Vagina (tissue), 2 donors: ENCODE measurements around the gene ABHD8.
"Not testable (repeated sequence)": the region's sequence is repeated elsewhere in the genome, so short reads cannot be mapped to it uniquely, and the experiment has no call there.

Source experiments
- POLR2A ChIP-seq, 2 donors: fragments of 450-650 bp; IDR thresholded peaks; one replicate each; pipeline ENCODE4 v1.6.1; 2017; ENCODE audit warnings: antibody characterized with exemption in 2 of 2, mild to moderate bottlenecking in 2 of 2, moderate library complexity in 2 of 2
- POLR2AphosphoS5 ChIP-seq, 2 donors: sonication (generic); formaldehyde crosslinking; IDR thresholded peaks; one replicate each; pipeline ENCODE4 v1.9.0; 2017; ENCODE audit warnings: antibody characterized with exemption in 2 of 2, mild to moderate bottlenecking in 2 of 2, low read depth in 1 of 2; ENCODE audit not compliant: insufficient read depth in 1 of 2
- TF ChIP-seq, protein P1 (sequence below), 3 experiments: fragments of 450-650 bp in 2 of 3; fragments of 200-600 bp in 1 of 3; sonication (generic) in 1 of 3; IDR thresholded peaks; one replicate each; pipeline ENCODE4 v1.5.1; 2017 to 2019; ENCODE audit warnings: antibody characterized with exemption in 3 of 3, mild to moderate bottlenecking in 2 of 3, moderate library complexity in 2 of 3

- TF ChIP-seq, protein P1, sequence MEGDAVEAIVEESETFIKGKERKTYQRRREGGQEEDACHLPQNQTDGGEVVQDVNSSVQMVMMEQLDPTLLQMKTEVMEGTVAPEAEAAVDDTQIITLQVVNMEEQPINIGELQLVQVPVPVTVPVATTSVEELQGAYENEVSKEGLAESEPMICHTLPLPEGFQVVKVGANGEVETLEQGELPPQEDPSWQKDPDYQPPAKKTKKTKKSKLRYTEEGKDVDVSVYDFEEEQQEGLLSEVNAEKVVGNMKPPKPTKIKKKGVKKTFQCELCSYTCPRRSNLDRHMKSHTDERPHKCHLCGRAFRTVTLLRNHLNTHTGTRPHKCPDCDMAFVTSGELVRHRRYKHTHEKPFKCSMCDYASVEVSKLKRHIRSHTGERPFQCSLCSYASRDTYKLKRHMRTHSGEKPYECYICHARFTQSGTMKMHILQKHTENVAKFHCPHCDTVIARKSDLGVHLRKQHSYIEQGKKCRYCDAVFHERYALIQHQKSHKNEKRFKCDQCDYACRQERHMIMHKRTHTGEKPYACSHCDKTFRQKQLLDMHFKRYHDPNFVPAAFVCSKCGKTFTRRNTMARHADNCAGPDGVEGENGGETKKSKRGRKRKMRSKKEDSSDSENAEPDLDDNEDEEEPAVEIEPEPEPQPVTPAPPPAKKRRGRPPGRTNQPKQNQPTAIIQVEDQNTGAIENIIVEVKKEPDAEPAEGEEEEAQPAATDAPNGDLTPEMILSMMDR (IDR thresholded peaks at IDR 0.05) = not testable (repeated sequence)
- not testable (repeated sequence) for TF ChIP-seq POLR2A (IDR thresholded peaks at IDR 0.05); POLR2AphosphoS5 (IDR thresholded peaks at IDR 0.05; ENCODE audit: insufficient read depth in 1 of 2, low read depth in 1 of 2)
These were observed 7.7 kb downstream of the ABHD8 start for GRCh38 chr19:17295551-17295950.
